Lung microvascular endothelial cell (primary cell): Measurements from ENCODE around the gene CROCC. TPM values are rescaled to one million over a fixed set of nuclear protein-coding genes. Genes with fewer than 3 reads are reported as not detected.
"Not testable (repeated sequence)": the region's sequence is repeated elsewhere in the genome, so short reads cannot be mapped to it uniquely, and the experiment has no call there.

ENCODE experiments used
- DNase-seq, 2 donors: peaks; one replicate each; pipeline versions ENCODE4 v3.0.0 to v3.0.0-alpha.2; 2010; ENCODE audit warnings: low read depth in 2 of 2
- total RNA-seq: library from RNA; depleted of rRNA; stranded (reverse); fragments of >200 nt; gene quantifications from 2 replicates; pipeline ENCODE4 v1.2.1, GENCODE V29; 2014

Gene CROCC
- 8.1 and 18.3 TPM in 2 replicates for total RNA-seq

- peak; percentile 54 to 68 for DNase-seq
Measured at GRCh38 chr1:16921391-16922185, at the start of gene CROCC. CROCC (plus strand) TSS chr1:16921931; CDS start chr1:16922019, 88 bp downstream.

DNA sequence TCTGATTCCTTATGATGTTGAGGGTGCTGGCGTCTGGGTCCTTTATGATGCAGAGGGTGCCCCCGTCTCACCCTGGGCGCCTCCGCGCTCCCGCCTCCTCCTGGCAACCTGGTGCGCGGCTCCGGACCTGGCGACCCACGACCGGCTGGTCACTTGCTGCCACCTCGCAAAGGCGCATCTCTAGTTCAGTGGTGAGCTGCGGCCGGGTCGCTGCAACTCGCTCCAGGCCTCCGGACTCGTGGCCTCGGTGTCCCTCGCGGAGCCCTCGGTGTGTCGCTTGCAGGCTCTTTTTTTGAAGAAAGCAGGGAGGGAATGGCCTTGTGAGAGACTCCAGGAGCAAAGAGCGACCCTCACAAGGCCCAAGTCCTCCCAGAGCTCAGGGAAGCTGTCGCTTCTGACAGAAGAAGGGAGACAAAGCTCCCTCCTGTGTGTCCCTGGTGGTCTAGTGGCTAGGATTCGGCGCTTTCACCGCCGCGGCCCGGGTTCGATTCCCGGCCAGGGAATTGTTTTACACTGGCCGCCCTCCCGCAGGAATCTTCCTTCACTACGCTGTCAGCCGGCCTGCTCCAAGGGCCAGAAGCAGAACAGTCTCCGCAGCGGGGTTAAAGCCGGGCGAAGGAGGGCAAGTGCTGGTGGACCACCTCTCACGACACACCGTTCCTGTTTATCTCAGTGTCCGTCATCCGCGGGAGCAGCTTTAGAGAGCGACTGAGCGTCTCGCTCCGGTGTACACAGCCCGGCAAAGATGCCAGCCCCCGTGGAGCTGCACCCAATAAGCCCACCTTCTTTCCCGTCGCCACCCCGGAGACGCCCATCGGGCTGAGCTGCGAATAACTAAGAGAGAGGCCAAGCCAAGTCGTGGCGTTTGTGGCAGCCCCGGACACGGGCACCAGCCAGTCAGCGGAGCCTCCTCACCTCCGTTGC lies 49.3 kb upstream of the CROCC start:
- peak; percentile 44 to 63 for DNase-seq

DNA sequence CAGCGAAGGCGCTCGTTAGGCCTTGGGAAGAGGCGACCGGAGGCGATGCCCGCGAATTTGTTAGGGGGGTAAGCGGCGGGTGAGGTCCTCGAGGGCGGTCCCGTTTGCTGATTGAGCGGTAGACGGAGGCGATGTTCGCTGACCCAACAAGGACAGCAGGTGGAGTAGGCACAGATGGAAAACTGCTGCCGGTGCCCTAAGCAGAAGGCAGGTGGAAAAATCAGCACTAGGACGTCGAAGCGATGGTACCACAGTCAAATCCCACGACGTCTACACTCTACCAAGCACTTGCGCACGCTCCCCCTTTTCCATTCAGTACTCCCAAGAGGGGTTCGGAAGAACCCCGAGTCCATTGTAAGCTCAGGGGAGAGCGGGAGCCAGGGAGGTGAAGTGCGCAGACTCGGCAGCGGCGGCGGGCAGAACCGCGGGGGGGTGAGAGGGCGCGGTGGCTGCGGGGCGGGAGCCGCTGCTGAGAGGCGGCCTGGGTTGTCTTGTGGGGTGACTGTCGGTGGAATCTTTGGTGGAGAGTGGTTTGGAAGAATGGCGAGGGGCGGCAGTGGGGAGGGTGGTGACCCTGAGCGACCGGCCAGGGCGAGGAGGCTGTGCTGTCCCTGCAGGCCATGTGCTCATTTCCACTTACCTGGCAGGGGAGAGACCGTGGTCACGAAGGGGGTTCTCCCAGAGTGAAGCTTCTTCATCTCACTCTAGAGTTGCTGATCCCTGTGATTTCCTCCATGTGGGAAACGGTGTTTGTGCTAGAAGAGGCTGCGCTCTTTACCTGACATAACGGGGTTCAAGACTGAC lies 48.5 kb upstream of the CROCC start:
- peak; percentile 29 to 36 for DNase-seq

- DNase-seq, result not testable (repeated sequence)
Measured at GRCh38 chr1:16874968-16875765, 46.6 kb upstream of the CROCC start.

- DNase-seq, result not testable (repeated sequence)
Measured at GRCh38 chr1:16881742-16882141, 40.0 kb upstream of the CROCC start.

DNA sequence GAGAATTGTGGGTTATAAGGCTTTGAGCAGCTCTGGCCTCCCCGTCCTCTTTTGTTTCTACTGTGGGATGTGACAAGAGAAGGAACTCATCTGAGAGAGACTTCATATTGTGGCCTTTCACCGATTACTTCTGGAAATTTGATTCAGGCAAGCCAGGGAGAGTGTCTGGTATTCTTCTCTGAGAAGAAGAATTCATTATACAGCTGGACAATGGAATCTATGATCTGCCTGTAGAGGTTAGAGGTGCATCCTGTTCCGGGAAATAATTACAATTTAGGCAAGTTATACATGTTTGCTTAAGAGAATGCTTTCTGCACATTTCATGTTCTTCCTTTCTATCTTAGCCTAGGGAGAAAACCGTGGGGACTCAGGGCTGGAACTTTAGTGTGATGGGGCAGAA lies 38.7 kb upstream of the CROCC start:
- peak; percentile 40 to 71 for DNase-seq

- not testable (repeated sequence) for DNase-seq
Measured at GRCh38 chr1:16884487-16884886, 37.2 kb upstream of the CROCC start.

DNA sequence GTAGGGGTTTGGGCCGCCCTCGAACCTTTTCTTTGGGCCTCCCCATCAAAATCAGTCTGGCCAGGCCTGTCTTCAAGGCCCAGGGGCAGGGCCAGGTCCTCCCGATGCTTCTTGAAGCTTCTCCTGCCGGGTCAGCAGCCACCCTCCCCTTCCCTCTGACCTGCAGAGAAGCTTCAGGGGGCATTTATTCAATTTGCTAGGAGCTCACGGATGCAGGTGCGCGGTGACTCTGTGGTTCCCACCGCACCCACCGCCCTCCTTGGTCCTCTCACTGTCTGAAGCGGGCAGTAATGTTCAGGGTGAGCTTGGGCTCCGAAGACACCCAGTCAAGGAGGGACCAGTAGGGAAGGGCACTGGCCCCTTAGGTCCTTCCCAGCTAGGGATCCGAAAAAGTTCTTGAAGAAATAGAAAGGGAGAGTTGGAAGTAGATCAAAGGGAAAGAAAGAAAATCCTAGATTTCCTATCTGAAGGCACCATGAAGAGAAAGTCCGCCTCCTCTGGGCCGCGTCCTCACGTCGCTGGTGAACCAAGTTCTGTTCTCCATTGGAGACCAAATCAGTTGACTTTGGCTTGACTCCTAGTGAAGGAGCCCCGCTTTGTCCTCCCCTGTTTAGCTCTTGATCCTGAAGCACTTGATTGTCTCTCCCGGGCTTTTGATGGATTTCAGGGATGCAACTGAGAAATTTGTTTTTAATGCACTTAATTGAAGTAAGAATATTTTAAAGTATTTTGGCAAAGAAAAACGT lies 34.7 kb upstream of the CROCC start:
- DNase-seq, result no peak

- DNase-seq, result peak; percentile 83 to 89
Measured at GRCh38 chr1:16888860-16889816, 32.6 kb upstream of the CROCC start.

- DNase-seq, result not testable (repeated sequence)
Measured at GRCh38 chr1:16890539-16891021, 31.2 kb upstream of the CROCC start.

DNA sequence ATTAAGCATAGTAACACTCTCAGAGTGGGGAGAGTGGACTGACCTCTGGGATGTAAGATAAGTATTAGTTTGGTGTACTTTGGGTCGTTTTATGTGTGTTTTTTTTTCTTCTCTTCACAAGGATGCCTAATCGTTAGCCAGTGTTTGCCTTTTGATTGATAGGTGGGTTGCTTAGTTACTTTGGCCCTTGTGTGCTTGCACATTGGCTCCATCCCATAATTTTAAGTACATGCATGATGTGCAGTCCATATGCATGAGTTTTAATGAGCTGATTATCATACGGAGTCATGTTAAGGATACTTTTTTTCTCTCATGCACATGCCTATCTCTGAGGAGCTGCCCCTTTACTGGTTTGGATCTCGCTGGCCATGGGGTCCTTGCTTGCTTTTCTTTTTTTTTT lies 30.7 kb upstream of the CROCC start:
- DNase-seq, result not testable (repeated sequence)

DNA sequence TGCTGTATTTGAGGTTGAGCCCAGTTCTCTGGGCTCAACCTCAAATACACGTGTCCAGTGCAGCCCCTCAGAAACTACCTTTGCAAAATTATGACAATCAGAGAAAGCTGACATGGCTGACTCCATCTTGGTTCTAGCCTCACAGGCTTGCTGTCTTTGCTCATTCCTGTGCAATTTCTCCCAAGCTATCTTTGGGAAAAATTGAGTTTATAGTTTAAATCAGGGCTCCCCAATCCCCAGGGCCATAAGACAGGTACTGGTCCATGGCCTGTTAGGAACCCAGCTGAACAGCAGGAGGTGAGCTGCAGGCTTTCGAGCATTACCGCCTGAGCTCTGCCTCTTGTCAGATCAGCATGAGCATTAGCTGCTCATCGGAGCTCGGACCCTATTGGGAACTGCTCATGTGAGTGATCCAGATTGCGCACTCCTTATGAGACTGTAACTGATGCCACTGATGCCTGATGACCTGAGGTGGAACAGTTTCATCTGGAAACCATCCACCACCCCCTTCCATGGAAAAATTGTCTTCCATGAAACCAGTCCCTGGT lies 28.7 kb upstream of the CROCC start:
- not testable (repeated sequence) for DNase-seq

DNA sequence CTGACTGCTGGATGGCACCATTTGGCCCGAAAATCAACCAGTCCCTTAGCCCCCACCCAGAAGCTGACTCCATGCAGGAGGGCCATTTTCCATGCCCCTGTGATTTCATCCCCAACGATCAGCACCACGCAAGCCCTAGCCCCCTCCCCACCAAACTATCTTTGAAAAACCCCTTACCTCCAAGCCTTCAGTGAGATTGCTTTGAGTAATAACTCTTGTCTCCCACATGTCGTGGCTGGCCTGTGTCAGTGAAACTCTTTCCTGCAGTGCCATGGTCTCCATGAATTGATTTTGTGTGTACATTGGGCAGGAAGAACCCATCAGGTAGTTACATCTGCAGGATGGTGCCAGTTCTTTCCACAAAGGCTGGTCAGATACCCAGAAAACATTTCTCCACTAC lies 27.9 kb upstream of the CROCC start:
- not testable (repeated sequence) for DNase-seq

DNA sequence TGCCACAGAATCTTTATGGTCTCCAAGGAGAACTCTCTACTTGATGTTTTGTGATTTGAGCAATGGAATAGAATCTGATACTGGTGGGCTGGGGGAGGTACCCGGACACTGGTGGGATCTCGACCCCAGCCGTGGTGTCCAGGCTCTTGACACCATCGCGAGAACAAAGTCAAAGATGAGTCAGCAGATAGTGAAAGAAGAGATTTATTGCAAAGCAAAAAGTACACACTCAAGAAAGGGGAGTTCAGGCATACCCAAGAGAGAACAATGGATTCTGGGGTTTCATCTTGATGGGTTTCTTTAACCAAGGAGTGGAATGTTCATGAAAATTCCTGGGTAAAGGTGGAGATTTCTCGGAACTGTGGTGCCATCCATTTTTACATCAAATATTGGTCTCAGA lies 27.4 kb upstream of the CROCC start:
- DNase-seq, result not testable (repeated sequence)

DNA sequence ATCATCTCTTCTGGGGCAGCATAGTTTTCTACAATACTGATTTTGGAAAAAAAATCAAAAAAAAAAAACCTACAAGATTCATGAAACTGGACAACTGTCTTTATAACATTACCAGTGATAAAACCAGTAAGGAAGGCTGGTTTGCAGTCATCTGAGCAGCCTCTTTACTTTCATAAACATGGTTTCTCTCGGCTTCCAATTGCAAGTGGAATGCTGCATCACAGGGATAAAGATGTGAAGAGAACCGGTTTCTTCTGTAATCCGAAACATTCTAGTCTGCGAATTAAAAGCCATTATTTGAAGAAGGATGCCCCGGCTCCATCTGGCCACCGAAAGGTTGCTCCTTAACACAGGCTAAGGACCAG lies 26.5 kb upstream of the CROCC start:
- not testable (repeated sequence) for DNase-seq

DNA sequence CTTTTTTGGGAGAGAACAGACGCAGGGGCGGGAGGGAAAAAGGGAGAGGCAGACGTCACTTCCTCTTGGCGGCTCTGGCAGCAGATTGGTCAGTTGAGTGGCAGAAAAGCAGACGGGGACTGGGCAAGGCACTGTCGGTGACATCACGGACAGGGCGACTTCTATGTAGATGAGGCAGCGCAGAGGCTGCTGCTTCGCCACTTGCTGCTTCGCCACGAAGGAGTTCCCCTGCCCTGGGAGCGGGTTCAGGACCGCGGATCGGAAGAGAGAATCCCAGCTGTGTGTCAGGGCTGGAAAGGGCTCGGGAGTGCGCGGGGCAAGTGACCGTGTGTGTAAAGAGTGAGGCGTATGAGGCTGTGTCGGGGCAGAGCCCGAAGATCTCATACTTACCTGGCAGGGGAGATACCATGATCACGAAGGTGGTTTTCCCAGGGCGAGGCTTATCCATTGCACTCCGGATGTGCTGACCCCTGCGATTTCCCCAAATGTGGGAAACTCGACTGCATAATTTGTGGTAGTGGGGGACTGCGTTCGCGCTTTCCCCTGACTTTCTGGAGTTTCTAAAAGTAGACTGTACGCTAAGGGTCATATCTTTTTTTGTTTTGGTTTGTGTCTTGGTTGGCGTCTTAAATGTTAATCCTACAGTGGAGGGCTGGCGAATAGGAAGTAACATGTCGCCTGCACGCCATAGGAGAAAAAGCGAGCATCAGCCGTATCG lies 26.0 kb upstream of the CROCC start, which contains the start of gene RNU1-2:
TSS of gene RNU1-2 (plus strand) at position 383 of the 718 bp plus-strand sequence.
- DNase-seq, result peak; percentile 97 to 99

DNA sequence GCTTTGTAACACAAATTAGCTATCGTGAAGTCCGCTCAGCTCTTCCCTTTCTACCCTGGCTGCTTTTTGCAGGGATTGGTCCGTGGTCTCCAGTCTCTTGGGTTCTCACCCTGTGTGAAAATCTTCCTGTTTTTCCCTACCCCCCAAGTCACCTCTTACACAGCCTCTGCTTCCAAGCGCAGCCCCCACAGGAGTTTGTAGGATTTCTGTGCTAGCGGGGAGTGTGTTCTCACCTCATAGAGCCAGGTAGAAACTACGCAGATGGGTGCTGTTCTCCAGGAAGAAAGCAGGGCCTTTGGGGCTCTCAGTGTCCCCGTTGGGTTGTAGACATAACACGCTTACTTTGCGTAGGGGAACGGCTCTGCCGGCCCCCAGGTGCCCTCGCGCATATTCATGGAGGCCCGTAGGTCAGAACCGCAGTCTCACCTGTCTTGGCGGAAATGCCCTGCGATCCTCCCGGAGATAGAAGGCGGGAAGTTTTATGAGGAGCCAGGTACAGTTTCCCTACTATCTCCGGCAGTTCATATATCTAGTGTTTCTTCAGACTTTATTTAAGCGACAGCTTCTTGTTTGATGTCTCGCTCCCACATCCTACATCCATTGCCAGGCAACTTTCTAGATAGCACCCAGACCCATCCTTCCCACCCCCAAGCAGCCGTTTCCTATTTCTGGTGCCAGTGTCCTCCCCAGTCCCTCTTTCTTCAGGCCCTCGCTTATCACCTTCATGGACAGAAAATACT lies 25.2 kb upstream of the CROCC start:
- peak; percentile 31 to 51 for DNase-seq
